Measurements from ENCODE around the gene HCCS.
A peak's percentile ranks its signal among the peaks of the same experiment; 100 is the strongest.

DNA sequence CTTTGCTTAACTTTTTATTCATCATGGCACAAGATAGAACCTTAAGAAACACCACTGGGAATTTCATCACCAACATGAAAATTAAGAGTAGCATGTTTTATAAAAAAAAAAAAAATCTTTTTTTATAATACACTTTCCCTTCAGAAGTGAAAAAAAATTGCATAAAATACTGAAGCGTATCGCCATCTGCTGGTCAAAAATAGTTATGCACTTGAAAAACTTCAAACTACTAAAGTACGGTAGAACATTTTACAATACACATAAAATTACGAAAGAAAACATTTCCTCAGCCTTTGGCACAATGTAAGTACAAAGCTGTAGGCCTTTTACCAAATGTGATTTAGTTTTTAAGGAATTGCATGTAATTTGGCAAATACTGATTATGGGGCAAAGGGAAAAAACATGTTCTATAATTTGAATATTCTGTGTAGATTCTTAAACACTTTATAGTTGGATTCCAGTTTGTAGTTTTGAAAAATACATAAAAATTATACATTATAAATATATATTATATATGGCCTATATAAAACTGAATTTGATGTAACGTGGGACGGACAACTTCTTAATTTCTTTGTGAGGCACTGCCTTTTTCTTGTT is 26.5 kb downstream of the HCCS start:
- TF ChIP-seq, protein P1, sequence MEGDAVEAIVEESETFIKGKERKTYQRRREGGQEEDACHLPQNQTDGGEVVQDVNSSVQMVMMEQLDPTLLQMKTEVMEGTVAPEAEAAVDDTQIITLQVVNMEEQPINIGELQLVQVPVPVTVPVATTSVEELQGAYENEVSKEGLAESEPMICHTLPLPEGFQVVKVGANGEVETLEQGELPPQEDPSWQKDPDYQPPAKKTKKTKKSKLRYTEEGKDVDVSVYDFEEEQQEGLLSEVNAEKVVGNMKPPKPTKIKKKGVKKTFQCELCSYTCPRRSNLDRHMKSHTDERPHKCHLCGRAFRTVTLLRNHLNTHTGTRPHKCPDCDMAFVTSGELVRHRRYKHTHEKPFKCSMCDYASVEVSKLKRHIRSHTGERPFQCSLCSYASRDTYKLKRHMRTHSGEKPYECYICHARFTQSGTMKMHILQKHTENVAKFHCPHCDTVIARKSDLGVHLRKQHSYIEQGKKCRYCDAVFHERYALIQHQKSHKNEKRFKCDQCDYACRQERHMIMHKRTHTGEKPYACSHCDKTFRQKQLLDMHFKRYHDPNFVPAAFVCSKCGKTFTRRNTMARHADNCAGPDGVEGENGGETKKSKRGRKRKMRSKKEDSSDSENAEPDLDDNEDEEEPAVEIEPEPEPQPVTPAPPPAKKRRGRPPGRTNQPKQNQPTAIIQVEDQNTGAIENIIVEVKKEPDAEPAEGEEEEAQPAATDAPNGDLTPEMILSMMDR (IDR thresholded peaks at IDR 0.05) = peak; percentile 51 to 83 (median 55)
- TF ChIP-seq POLR2AphosphoS5 (IDR thresholded peaks at IDR 0.05) = no peak
- no peak for TF ChIP-seq POLR2A (IDR thresholded peaks at IDR 0.05)
- TF ChIP-seq EP300 (IDR thresholded peaks at IDR 0.05; ENCODE audit: low read depth) = no peak
